Measurements from ENCODE around the gene FBXL5. TPM values are rescaled to one million over a fixed set of nuclear protein-coding genes. Genes with fewer than 3 reads are reported as not detected.

The FBXL5 gene
- total and polyA plus RNA-seq, 9 of the 15 experiments (the other 6 are each of a cell fraction or from before 2014, with no cell fraction given), result 6.0 to 35.2 (median 22.1) TPM

DNA sequence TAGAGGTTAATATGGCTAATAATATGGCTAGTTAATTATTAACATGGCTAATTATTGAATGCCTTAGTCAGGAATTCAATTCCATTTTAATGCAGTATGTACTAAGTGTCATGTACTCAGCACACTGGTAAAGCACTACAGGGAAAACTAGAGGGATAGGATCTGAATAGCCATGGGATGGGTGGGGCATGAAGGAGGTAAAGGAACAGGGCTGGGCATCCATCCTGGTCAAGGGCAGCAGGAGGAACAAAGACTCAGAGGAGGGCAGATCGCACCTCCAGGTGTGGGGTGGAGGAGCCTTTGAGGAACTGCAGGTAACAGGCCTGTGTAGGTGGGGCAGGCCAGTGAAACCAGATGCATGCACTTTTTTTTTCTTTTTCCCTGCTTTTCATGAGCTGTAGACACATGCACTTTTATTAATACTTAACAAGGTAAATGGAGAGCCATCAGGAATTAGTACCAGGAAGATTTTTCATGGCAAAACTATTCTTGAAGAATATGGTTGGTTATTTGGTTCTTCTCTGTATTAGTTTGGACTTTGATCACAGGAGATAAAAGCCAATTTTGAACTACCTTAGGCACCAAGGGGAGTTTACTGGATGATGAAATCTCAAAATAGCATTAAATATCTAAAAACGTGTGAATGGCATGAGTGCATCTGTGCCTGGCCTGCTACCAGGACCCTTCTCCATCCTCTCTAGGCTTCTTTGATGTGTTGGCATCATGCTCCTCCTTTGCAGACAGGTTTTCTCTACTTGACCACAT is 97.2 kb downstream of the FBXL5 start (continued):
- no peak for TF ChIP-seq PHF20 (IDR thresholded peaks at IDR 0.05; ENCODE audit: partially characterized antibody)

DNA sequence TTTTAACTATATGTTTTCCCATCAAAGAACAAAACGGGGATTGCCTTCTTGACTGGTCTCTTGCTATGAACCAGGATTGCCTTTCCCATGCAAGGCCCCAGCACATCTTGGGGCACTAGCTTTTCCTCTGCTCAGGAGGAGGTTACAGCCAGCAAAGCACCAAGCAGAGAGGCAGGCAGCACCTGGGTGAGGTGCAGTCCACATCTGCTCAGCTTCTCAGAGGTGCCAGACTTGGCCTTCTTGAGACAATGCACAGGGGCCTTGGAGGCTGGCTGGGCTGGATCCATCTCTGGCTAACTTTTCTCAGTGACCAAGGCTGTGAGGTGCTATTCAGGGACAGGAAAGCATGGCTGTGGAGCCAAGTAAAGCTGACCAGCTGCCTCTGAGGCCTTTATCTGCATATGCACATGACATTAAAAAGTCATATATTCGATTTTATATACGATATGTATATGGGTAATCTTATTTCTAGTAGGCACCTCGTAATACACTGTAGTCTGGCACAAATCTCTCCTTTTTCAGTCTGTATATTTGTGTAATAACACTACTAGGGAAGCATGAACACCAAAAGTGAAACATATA is 98.6 kb downstream of the FBXL5 start:
- in situ Hi-C loops (cut with MboI), result no loop called here
- no peak for TF ChIP-seq ILF3 (IDR thresholded peaks at IDR 0.05; ENCODE audit: borderline replicate concordance)
- TF ChIP-seq PCBP2 (IDR thresholded peaks at IDR 0.05; ENCODE audit: low read depth, low read length, poor library complexity, severe bottlenecking), result no peak
- TF ChIP-seq ZNF140 (CRISPR knock-in tag; IDR thresholded peaks at IDR 0.05), result no peak
- TF ChIP-seq, protein P1, sequence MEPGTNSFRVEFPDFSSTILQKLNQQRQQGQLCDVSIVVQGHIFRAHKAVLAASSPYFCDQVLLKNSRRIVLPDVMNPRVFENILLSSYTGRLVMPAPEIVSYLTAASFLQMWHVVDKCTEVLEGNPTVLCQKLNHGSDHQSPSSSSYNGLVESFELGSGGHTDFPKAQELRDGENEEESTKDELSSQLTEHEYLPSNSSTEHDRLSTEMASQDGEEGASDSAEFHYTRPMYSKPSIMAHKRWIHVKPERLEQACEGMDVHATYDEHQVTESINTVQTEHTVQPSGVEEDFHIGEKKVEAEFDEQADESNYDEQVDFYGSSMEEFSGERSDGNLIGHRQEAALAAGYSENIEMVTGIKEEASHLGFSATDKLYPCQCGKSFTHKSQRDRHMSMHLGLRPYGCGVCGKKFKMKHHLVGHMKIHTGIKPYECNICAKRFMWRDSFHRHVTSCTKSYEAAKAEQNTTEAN (CRISPR knock-in tag; IDR thresholded peaks at IDR 0.05), result no peak
- TF ChIP-seq RUNX1 (IDR thresholded peaks at IDR 0.05; ENCODE audit: low read depth), result no peak
- TF ChIP-seq NELFE (IDR thresholded peaks at IDR 0.05; ENCODE audit: insufficient read depth, insufficient read length), result no peak
- no peak for TF ChIP-seq SAP30 (IDR thresholded peaks at IDR 0.05; ENCODE audit: borderline replicate concordance, insufficient read depth, low read depth, low read length, poor library complexity, severe bottlenecking)
- TF ChIP-seq GTF2E2 (tag; IDR thresholded peaks at IDR 0.05), result no peak
- no peak for TF ChIP-seq HNRNPLL (IDR thresholded peaks at IDR 0.05; ENCODE audit: low read depth, low read length, poor library complexity, severe bottlenecking)
- TF ChIP-seq, protein P2, sequence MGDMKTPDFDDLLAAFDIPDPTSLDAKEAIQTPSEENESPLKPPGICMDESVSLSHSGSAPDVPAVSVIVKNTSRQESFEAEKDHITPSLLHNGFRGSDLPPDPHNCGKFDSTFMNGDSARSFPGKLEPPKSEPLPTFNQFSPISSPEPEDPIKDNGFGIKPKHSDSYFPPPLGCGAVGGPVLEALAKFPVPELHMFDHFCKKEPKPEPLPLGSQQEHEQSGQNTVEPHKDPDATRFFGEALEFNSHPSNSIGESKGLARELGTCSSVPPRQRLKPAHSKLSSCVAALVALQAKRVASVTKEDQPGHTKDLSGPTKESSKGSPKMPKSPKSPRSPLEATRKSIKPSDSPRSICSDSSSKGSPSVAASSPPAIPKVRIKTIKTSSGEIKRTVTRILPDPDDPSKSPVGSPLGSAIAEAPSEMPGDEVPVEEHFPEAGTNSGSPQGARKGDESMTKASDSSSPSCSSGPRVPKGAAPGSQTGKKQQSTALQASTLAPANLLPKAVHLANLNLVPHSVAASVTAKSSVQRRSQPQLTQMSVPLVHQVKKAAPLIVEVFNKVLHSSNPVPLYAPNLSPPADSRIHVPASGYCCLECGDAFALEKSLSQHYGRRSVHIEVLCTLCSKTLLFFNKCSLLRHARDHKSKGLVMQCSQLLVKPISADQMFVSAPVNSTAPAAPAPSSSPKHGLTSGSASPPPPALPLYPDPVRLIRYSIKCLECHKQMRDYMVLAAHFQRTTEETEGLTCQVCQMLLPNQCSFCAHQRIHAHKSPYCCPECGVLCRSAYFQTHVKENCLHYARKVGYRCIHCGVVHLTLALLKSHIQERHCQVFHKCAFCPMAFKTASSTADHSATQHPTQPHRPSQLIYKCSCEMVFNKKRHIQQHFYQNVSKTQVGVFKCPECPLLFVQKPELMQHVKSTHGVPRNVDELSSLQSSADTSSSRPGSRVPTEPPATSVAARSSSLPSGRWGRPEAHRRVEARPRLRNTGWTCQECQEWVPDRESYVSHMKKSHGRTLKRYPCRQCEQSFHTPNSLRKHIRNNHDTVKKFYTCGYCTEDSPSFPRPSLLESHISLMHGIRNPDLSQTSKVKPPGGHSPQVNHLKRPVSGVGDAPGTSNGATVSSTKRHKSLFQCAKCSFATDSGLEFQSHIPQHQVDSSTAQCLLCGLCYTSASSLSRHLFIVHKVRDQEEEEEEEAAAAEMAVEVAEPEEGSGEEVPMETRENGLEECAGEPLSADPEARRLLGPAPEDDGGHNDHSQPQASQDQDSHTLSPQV (IDR thresholded peaks at IDR 0.05), result no peak
- no peak for TF ChIP-seq ZBTB7A (IDR thresholded peaks at IDR 0.05; ENCODE audit: borderline replicate concordance, control insufficient read depth, low read depth, low read length)
- no peak for TF ChIP-seq HLTF (IDR thresholded peaks at IDR 0.05)
- no peak for TF ChIP-seq ZNF347 (CRISPR knock-in tag; IDR thresholded peaks at IDR 0.05; ENCODE audit: low read depth)

More for the DNA sequence above, 98.6 kb downstream of the FBXL5 start:
- Histone ChIP-seq H3K27me3 (ENCODE audit: control insufficient read depth in 2 of 2, insufficient read depth in 2 of 2, low read length in 2 of 2) (no peaks in the 10 kb centered on the region), H3K4me3 (no peak overlapping the region), H3K9me3 (replicated peaks; ENCODE audit: control insufficient read depth, insufficient read depth, low read depth, low read length) (no peaks in the 10 kb centered on the region), H2AFZ (ENCODE audit: low read depth, low read length) (no peak overlapping the region), H3K9ac (ENCODE audit: insufficient read depth in 1 of 2, low read depth in 2 of 2, low read length in 2 of 2) (no peak overlapping the region), H3K4me2 (ENCODE audit: insufficient read depth, low read length) (no peak overlapping the region), H4K20me1 (replicated peaks; ENCODE audit: control insufficient read depth, insufficient read depth, low read length) (no peaks in the 10 kb centered on the region), H3K27ac (ENCODE audit: extremely low read depth, low read depth, low read length) (no peak overlapping the region), H3K79me2 (ENCODE audit: control insufficient read depth, insufficient read depth, low read length) (no peaks in the 10 kb centered on the region), H3K36me3 (ENCODE audit: control insufficient read depth, insufficient read depth, low read length) (no peaks in the 10 kb centered on the region), H3K4me1 (replicated peaks in 1 of 2; ENCODE audit: control insufficient read depth in 2 of 2, insufficient read depth in 2 of 2, low read length in 2 of 2) (no peaks in the 10 kb centered on the region), H3K9me1 (ENCODE audit: control insufficient read depth, insufficient read depth, low read length) (no peaks in the 10 kb centered on the region)
- ATAC-seq (no peak), FAIRE-seq (no peak), DNase-seq (ENCODE audit: extremely low read depth in 1 of 4, low spot score in 3 of 4) (no peak)
- ChIA-PET POLR2A (no interaction called here), CTCF (ENCODE audit: low intra/inter-chr PET ratio) (no interaction called here)
- intact Hi-C loops (cut with micrococcal nuclease), result no loop called here
- BruUV-seq (replicated peaks), result no TSS peak
- 13% methylated on average over 4 of the region's 4 CpGs for whole genome bisulfite sequencing (ENCODE audit: insufficient coverage, low coverage, missing lambda C conversion rate)
